ENCODE data around the gene ZNRF3.

The ZNRF3 gene

GRCh38 chr22:29049655-29050263 is 166.4 kb downstream of the ZNRF3 start:
- TF ChIP-seq, protein P1, sequence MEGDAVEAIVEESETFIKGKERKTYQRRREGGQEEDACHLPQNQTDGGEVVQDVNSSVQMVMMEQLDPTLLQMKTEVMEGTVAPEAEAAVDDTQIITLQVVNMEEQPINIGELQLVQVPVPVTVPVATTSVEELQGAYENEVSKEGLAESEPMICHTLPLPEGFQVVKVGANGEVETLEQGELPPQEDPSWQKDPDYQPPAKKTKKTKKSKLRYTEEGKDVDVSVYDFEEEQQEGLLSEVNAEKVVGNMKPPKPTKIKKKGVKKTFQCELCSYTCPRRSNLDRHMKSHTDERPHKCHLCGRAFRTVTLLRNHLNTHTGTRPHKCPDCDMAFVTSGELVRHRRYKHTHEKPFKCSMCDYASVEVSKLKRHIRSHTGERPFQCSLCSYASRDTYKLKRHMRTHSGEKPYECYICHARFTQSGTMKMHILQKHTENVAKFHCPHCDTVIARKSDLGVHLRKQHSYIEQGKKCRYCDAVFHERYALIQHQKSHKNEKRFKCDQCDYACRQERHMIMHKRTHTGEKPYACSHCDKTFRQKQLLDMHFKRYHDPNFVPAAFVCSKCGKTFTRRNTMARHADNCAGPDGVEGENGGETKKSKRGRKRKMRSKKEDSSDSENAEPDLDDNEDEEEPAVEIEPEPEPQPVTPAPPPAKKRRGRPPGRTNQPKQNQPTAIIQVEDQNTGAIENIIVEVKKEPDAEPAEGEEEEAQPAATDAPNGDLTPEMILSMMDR (IDR thresholded peaks at IDR 0.05; ENCODE audit: low read depth, low read length, missing control alignments), result no peak
- DNase-seq (ENCODE audit: low read depth), result no peak
- no peak overlapping the region for H3K4me3 ChIP-seq (ENCODE audit: low read depth, low read length)

DNA sequence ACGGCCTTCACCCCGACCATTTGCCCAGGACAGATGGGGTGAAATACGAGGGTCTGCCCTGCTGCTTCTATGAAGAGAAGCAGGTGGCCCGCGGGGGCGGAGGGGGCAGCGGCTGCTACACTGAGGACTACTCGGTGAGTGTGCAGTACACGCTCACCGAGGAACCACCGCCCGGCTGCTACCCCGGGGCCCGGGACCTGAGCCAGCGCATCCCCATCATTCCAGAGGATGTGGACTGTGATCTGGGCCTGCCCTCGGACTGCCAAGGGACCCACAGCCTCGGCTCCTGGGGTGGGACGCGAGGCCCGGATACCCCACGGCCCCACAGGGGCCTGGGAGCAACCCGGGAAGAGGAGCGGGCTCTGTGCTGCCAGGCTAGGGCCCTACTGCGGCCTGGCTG is 167.1 kb downstream of the ZNRF3 start:
- no peak overlapping the region for H3K4me3 ChIP-seq (ENCODE audit: low read depth, low read length)
- TF ChIP-seq, protein P1 (IDR thresholded peaks at IDR 0.05; ENCODE audit: low read depth, low read length, missing control alignments), result no peak
- no peak for DNase-seq (ENCODE audit: low read depth)

DNA sequence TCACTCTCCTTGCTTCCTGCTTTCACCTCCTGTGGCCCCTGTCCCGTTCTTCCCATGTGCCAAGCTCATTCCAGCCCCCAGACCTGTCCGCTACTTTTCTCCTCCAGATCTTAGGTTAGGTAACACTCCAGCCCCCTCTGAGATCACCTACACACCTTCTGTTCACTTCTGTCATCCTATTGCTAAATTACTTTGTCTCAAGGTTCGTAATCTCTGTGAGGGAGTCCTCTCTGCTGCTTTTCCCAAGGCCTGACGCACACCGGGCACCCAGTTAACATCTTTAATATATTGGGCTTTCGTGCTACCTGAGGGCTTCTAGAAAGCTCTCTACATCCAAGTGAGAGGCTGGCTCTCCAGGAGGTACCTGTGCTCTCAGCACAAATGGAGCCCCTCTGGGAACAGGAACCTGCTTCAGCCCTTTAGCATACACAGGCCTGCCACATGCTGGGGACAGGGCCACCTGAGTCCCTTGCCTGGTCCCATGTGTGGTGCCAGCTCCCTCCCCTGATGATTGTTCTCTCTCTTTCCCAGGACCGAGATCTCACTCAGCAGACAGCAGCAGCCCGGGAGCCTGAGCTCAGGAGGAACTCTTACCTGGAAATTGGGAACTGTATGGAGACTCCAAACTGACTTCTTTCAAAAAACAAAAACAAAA is 169.8 kb downstream of the ZNRF3 start:
- DNase-seq (ENCODE audit: low read depth), result no peak
- TF ChIP-seq, protein P1 (IDR thresholded peaks at IDR 0.05; ENCODE audit: low read depth, low read length, missing control alignments), result no peak

GRCh38 chr22:29054251-29054767 is 170.9 kb downstream of the ZNRF3 start:
- TF ChIP-seq, protein P1 (IDR thresholded peaks at IDR 0.05; ENCODE audit: low read depth, low read length, missing control alignments), result no peak
- H3K4me3 ChIP-seq (ENCODE audit: low read depth, low read length), result no peak overlapping the region
- DNase-seq (ENCODE audit: low read depth), result no peak

More for the DNA sequence above, 169.8 kb downstream of the ZNRF3 start:
- no peak overlapping the region for H3K4me3 ChIP-seq (ENCODE audit: low read depth, low read length)

GRCh38 chr22:29055192-29055830 is 171.9 kb downstream of the ZNRF3 start:
- TF ChIP-seq, protein P1 (IDR thresholded peaks at IDR 0.05; ENCODE audit: low read depth, low read length, missing control alignments), result no peak
- H3K4me3 ChIP-seq (ENCODE audit: low read depth, low read length), result no peak overlapping the region
- DNase-seq (ENCODE audit: low read depth), result no peak

DNA sequence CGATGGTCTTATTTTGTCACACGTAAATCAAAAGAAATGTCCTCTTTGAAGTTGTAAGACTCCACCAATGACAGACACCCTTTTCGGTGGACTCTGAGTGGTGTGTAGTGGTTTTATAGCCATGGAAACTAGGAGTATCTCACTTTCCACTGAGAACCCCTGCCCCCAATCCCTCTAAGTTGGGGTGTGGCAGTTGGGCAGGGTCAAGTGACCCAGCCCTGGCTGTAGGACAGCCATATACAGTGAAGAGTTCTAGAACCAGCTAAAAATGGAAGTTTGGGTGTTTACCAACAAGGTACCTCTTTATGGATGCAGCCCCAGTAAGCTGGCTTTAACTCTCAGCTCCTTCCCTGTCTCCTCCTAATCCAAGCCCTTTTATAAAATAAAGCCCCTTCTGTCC is 173.1 kb downstream of the ZNRF3 start:
- TF ChIP-seq, protein P1 (IDR thresholded peaks at IDR 0.05; ENCODE audit: low read depth, low read length, missing control alignments), result no peak
- no peak overlapping the region for H3K4me3 ChIP-seq (ENCODE audit: low read depth, low read length)
- DNase-seq (ENCODE audit: low read depth), result no peak

Data from GM12864 (cell line).